H9 (cell line): ENCODE data around the gene NKAIN2. TPM values are rescaled to one million over a fixed set of nuclear protein-coding genes. Genes with fewer than 3 reads are reported as not detected.

Experiments used
- DNase-seq: peaks from one replicate; pipeline ENCODE4 v3.0.0-alpha.2; 2017
- H2AFZ ChIP-seq: one replicate; pipeline ENCODE4 v1.6.1; 2013; ENCODE audit warnings: mild to moderate bottlenecking, low read length, control low read depth, moderate library complexity
- H2AK5ac ChIP-seq: 2 replicates; pipeline ENCODE4 v1.6.1; 2013; ENCODE audit warnings: low read length, control low read depth, mixed read lengths; ENCODE audit not compliant: insufficient read length
- H2BK120ac ChIP-seq: one replicate; pipeline ENCODE4 v1.6.1; 2013; ENCODE audit warnings: low read depth, mild to moderate bottlenecking, low read length, control low read depth, inconsistent platforms; ENCODE audit not compliant: poor library complexity, severe bottlenecking
- H2BK12ac ChIP-seq: 2 replicates; pipeline ENCODE4 v1.6.1; 2013; ENCODE audit warnings: low read length, control low read depth, mixed read lengths, low read depth; ENCODE audit not compliant: insufficient read length
- H2BK15ac ChIP-seq: 2 replicates; pipeline ENCODE4 v1.6.1; 2013; ENCODE audit warnings: low read depth, low read length, control low read depth
- H2BK20ac ChIP-seq: one replicate; pipeline ENCODE4 v1.6.1; 2013; ENCODE audit warnings: low read depth, mild to moderate bottlenecking, low read length, control low read depth, inconsistent platforms; ENCODE audit not compliant: poor library complexity, severe bottlenecking
- H2BK5ac ChIP-seq: 2 replicates; pipeline ENCODE4 v1.6.1; 2013; ENCODE audit warnings: low read length, control low read depth, mixed read lengths; ENCODE audit not compliant: insufficient read length
- H3K14ac ChIP-seq: 2 replicates; pipeline ENCODE4 v1.6.1; 2013; ENCODE audit warnings: low read length, control low read depth; ENCODE audit not compliant: insufficient read depth
- H3K18ac ChIP-seq: 2 replicates; pipeline ENCODE4 v1.6.1; 2013; ENCODE audit warnings: low read depth, mild to moderate bottlenecking, mixed read lengths, low read length, control low read depth; ENCODE audit not compliant: insufficient read length
- H3K23ac ChIP-seq: 2 replicates; pipeline ENCODE4 v1.6.1; 2013; ENCODE audit warnings: low read length, control low read depth, mixed read lengths, low read depth; ENCODE audit not compliant: insufficient read length
- H3K23me2 ChIP-seq: 2 replicates; pipeline ENCODE4 v1.6.1; 2013; ENCODE audit warnings: low read depth, mild to moderate bottlenecking, mixed read lengths, low read length, control low read depth; ENCODE audit not compliant: insufficient read length, poor library complexity, severe bottlenecking
- H3K27ac ChIP-seq: 2 replicates; pipeline ENCODE4 v1.5.1; 2013; ENCODE audit warnings: low read length, control low read depth, mixed read lengths, low read depth; ENCODE audit not compliant: insufficient read length
- H3K27me3 ChIP-seq: 2 replicates; pipeline ENCODE4 v1.6.1; 2013; ENCODE audit warnings: low read length, control low read depth, inconsistent platforms; ENCODE audit not compliant: insufficient read depth
- H3K4ac ChIP-seq: 2 replicates; pipeline ENCODE4 v1.6.1; 2013; ENCODE audit warnings: low read depth, mild to moderate bottlenecking, control low read depth, inconsistent platforms, low read length, moderate library complexity
- H3K4me1 ChIP-seq: 2 replicates; pipeline ENCODE4 v1.6.1; 2013; ENCODE audit warnings: low read length, control low read depth, inconsistent platforms; ENCODE audit not compliant: insufficient read depth
- H3K4me2 ChIP-seq: 2 replicates; pipeline ENCODE4 v1.6.1; 2013; ENCODE audit warnings: low read length, control low read depth, mixed read lengths; ENCODE audit not compliant: insufficient read length, insufficient read depth
- H3K56ac ChIP-seq: 2 replicates; pipeline ENCODE4 v1.6.1; 2013; ENCODE audit warnings: low read depth, mild to moderate bottlenecking, mixed read lengths, low read length, control low read depth; ENCODE audit not compliant: insufficient read length
- H3K79me1 ChIP-seq: 2 replicates; pipeline ENCODE4 v1.6.1; 2013; ENCODE audit warnings: low read depth, mild to moderate bottlenecking, moderate library complexity, low read length, control low read depth, inconsistent platforms; ENCODE audit not compliant: insufficient read depth, poor library complexity, severe bottlenecking
- H3K79me2 ChIP-seq: 2 replicates; pipeline ENCODE4 v1.6.1; 2013; ENCODE audit warnings: low read length, control low read depth, inconsistent platforms; ENCODE audit not compliant: insufficient read depth
- H3K9ac ChIP-seq: 2 replicates; pipeline ENCODE4 v1.6.1; 2013; ENCODE audit warnings: low read length, control low read depth, mixed read lengths; ENCODE audit not compliant: insufficient read length; ENCODE audit errors: extremely low read depth
- H3K9me3 ChIP-seq: one replicate; pipeline ENCODE4 v1.6.1; 2013; ENCODE audit warnings: low read depth, low read length, inconsistent platforms; ENCODE audit not compliant: control insufficient read depth
- H3T11ph ChIP-seq: one replicate; pipeline ENCODE4 v1.6.1; 2013; ENCODE audit warnings: mild to moderate bottlenecking, low read length, control low read depth, inconsistent platforms
- H4K20me1 ChIP-seq: one replicate; pipeline ENCODE4 v1.6.1; 2013; ENCODE audit not compliant: control insufficient read depth, insufficient read length, insufficient read depth
- H4K5ac ChIP-seq: 2 replicates; pipeline ENCODE4 v1.6.1; 2013; ENCODE audit warnings: low read depth, mild to moderate bottlenecking, mixed read lengths, low read length, control low read depth; ENCODE audit not compliant: insufficient read length
- H4K8ac ChIP-seq: replicated peaks from 2 replicates; pipeline ENCODE4 v1.6.1; 2013; ENCODE audit warnings: low read length, control low read depth, mixed read lengths, low read depth; ENCODE audit not compliant: insufficient read length
- H4K91ac ChIP-seq: 2 replicates; pipeline ENCODE4 v1.6.1; 2013; ENCODE audit warnings: low read depth, mild to moderate bottlenecking, moderate library complexity, mixed read lengths, low read length, control low read depth; ENCODE audit not compliant: insufficient read length
- H3K27ac Mint-ChIP-seq, 3 experiments: 2 replicates in 2 of 3; 3 replicates in 1 of 3; pipeline ENCODE4 v1.8.0; 2020 to 2021; ENCODE audit warnings: mixed read lengths in 3 of 3, mild to moderate bottlenecking in 1 of 3, moderate library complexity in 1 of 3
- H3K27me3 Mint-ChIP-seq: 2 replicates; pipeline ENCODE4 v1.8.0; 2021; ENCODE audit warnings: low read depth, mild to moderate bottlenecking, moderate library complexity, mixed read lengths
- H3K36me3 Mint-ChIP-seq, 3 experiments: 2 replicates in 2 of 3; 3 replicates in 1 of 3; pipeline ENCODE4 v1.8.0; 2020 to 2021; ENCODE audit warnings: low read depth in 3 of 3, mixed read lengths in 3 of 3; ENCODE audit not compliant: insufficient read depth in 1 of 3
- H3K4me1 Mint-ChIP-seq, 2 experiments: 2 replicates each; pipeline ENCODE4 v1.8.0; 2020; ENCODE audit warnings: mixed read lengths in 2 of 2
- H3K4me3 Mint-ChIP-seq, 2 experiments: 2 replicates in 1 of 2; 3 replicates in 1 of 2; pipeline ENCODE4 v1.8.0; 2020 to 2021; ENCODE audit warnings: mild to moderate bottlenecking in 2 of 2, mixed read lengths in 2 of 2, moderate library complexity in 1 of 2
- H3K9me3 Mint-ChIP-seq, 2 experiments: 2 replicates in 1 of 2; 3 replicates in 1 of 2; pipeline ENCODE4 v1.8.0; 2020; ENCODE audit warnings: mild to moderate bottlenecking in 2 of 2, mixed read lengths in 2 of 2, moderate library complexity in 1 of 2
- CTCF ChIP-seq: fragments of 200-600 bp; sonication (generic); conservative IDR thresholded peaks from 3 replicates; pipeline ENCODE4 v1.8.0; 2021; ENCODE audit warnings: antibody characterized with exemption, mild to moderate bottlenecking
- WGBS: extraction: QIAGEN DNeasy Blood & Tissue Kit; methylation state at CpG from one replicate; pipeline ENCODE4 v1.1.7; 2013; ENCODE audit warnings: missing lambda C conversion rate, low lambda C conversion rate, mixed read lengths; ENCODE audit not compliant: insufficient read length; ENCODE audit errors: extremely low coverage; 5-methylcytosine and 5-hydroxymethylcytosine counted together
- total RNA-seq: library from RNA; stranded (reverse); gene quantifications from 2 replicates; pipeline ENCODE4 v1.2.1, GENCODE V29; 2021

Gene NKAIN2
- total RNA-seq, 1 experiment from 2014 or later: 0.17 TPM

- Histone ChIP-seq H3K4me1 (no peaks in the 10 kb centered on the region), H3K9ac (no peak overlapping the region), H4K8ac (no peak overlapping the region), H2BK5ac (no peak overlapping the region), H2AK5ac (no peak overlapping the region), H3K27me3 (no peaks in the 10 kb centered on the region), H2BK20ac (no peak overlapping the region), H2BK120ac (no peak overlapping the region), H3K23ac (no peak overlapping the region), H3K23me2 (no peaks in the 10 kb centered on the region), H3K9me3 (no peaks in the 10 kb centered on the region), H4K91ac (no peak overlapping the region), H2AFZ (no peak overlapping the region), H4K5ac (no peak overlapping the region), H2BK12ac (no peak overlapping the region), H3K4me2 (no peak overlapping the region), H3T11ph (no peak overlapping the region), H3K14ac (no peak overlapping the region), H3K79me1 (no peaks in the 10 kb centered on the region), H3K56ac (no peak overlapping the region), H2BK15ac (no peak overlapping the region), H3K27ac (no peak overlapping the region), H3K4ac (no peak overlapping the region), H4K20me1 (no peaks in the 10 kb centered on the region), H3K18ac (no peak overlapping the region), H3K79me2 (no peaks in the 10 kb centered on the region)
- no peaks in the 10 kb centered on the region for H3K27me3 Mint-ChIP-seq
- WGBS: no CpG with 5 or more reads among the region's 2 CpGs
- no peaks in the 10 kb centered on the region for H3K4me1 Mint-ChIP-seq
- no peak for DNase-seq
- H3K9me3 Mint-ChIP-seq: no peaks in the 10 kb centered on the region; a peak in 1 of 5 replicates
- no peaks in the 10 kb centered on the region for H3K36me3 Mint-ChIP-seq
- no peak overlapping the region for H3K4me3 Mint-ChIP-seq
- H3K27ac Mint-ChIP-seq: no peak overlapping the region
- no peak for TF ChIP-seq CTCF
These were observed 911.1 kb downstream of the NKAIN2 start for GRCh38 chr6:124714728-124715127.
